ENCODE measurements around the gene CA11. TPM values are rescaled to one million over a fixed set of nuclear protein-coding genes. Genes with fewer than 3 reads are reported as not detected.

The CA11 gene
- total and polyA plus RNA-seq, 9 of the 15 experiments (the other 6 are each of a cell fraction or from before 2014, with no cell fraction given): 2.9 to 19.9 (median 8.3) TPM

DNA sequence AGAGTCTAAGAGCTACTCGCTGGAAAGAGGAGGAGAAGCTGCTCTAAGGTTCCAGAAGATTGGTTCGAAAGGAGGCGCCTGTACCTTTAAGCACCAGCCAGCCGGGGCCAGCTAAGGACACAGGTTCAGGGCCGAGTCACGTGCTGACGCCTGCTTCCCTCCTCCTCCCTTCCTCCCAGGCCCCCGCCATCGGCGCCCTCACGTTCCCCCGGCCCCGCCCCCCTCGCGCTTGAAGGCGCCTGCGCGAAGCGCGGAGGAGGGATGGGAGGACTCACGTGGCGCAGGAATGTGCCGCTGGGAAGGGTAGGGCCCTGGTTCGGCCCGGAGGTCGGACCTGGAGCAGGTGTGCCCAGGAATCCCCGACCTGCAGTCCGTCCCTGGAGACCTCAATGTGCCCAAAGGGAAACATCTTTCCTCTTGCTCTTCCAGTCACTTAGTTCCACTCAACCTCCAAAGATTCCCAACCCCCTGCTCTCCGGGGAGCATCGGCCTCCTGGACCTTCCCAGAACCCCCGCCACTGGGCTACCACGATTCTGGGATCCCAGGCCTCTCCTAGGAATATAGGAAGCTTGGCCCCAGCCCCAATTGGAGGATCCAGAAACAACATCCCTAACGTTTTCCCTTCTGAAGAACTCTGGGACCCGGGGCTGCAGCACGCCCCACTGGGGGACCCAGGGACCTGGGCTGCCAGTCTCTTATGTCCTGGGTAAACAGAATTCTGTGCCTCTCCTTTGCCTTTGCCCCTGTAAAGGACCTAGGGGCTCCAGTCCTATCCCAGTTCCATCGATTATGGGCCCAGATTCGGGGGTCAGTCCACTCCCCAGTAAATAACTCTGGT, 11.3 kb downstream of the CA11 start (continued):
- TF ChIP-seq, protein P1, sequence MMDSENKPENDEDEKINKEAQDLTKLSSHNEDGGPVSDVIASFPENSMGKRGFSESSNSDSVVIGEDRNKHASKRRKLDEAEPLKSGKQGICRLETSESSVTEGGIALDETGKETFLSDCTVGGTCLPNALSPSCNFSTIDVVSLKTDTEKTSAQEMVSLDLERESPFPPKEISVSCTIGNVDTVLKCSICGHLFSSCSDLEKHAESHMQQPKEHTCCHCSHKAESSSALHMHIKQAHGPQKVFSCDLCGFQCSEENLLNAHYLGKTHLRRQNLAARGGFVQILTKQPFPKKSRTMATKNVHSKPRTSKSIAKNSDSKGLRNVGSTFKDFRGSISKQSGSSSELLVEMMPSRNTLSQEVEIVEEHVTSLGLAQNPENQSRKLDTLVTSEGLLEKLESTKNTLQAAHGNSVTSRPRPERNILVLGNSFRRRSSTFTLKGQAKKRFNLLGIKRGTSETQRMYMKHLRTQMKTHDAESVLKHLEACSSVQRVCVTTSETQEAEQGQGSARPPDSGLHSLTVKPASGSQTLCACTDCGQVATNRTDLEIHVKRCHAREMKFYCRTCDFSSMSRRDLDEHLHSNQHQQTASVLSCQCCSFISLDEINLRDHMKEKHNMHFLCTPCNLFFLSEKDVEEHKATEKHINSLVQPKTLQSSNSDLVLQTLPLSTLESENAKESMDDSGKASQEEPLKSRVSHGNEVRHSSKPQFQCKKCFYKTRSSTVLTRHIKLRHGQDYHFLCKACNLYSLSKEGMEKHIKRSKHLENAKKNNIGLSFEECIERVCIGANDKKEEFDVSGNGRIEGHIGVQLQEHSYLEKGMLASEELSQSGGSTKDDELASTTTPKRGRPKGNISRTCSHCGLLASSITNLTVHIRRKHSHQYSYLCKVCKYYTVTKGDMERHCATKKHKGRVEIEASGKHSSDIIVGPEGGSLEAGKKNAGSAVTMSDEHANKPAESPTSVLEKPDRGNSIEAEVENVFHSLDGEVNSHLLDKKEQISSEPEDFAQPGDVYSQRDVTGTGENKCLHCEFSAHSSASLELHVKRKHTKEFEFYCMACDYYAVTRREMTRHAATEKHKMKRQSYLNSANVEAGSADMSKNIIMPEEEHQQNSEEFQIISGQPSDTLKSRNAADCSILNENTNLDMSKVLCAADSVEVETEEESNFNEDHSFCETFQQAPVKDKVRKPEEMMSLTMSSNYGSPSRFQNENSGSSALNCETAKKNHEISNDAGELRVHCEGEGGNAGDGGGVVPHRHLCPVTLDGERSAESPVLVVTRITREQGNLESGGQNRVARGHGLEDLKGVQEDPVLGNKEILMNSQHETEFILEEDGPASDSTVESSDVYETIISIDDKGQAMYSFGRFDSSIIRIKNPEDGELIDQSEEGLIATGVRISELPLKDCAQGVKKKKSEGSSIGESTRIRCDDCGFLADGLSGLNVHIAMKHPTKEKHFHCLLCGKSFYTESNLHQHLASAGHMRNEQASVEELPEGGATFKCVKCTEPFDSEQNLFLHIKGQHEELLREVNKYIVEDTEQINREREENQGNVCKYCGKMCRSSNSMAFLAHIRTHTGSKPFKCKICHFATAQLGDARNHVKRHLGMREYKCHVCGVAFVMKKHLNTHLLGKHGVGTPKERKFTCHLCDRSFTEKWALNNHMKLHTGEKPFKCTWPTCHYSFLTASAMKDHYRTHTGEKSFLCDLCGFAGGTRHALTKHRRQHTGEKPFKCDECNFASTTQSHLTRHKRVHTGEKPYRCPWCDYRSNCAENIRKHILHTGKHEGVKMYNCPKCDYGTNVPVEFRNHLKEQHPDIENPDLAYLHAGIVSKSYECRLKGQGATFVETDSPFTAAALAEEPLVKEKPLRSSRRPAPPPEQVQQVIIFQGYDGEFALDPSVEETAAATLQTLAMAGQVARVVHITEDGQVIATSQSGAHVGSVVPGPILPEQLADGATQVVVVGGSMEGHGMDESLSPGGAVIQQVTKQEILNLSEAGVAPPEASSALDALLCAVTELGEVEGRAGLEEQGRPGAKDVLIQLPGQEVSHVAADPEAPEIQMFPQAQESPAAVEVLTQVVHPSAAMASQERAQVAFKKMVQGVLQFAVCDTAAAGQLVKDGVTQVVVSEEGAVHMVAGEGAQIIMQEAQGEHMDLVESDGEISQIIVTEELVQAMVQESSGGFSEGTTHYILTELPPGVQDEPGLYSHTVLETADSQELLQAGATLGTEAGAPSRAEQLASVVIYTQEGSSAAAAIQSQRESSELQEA (IDR thresholded peaks at IDR 0.05; ENCODE audit: low read depth): no peak
- TF ChIP-seq ZNF3 (CRISPR knock-in tag; IDR thresholded peaks at IDR 0.05): no peak
- TF ChIP-seq TRIM24 (IDR thresholded peaks at IDR 0.05): 0 out of 4 replicates have a peak, but pooled peaks of 1 of the 2 experiments have one; percentile 41
- no peak for TF ChIP-seq MAFF (IDR thresholded peaks at IDR 0.05; ENCODE audit: low read length)
- peak; percentile 76 for TF ChIP-seq CXXC5 (CRISPR knock-in tag; IDR thresholded peaks at IDR 0.05)
- TF ChIP-seq ZNF41 (CRISPR knock-in tag; conservative IDR thresholded peaks at IDR 0.05): no peak; the same call in 1 of the 2 replicates
- no peak for TF ChIP-seq ILK (tag; IDR thresholded peaks at IDR 0.05; ENCODE audit: borderline replicate concordance, low read depth)
- peak; percentile 89 to 91; a peak in 3 of 4 replicates for TF ChIP-seq TEAD1 (CRISPR knock-in tag; IDR thresholded peaks at IDR 0.05)
- TF ChIP-seq STAG1 (CRISPR knock-in tag; IDR thresholded peaks at IDR 0.05; ENCODE audit: borderline replicate concordance): no peak
- TF ChIP-seq ZBED1 (IDR thresholded peaks at IDR 0.05): peak; percentile 32; the same call in 1 of the 2 replicates
- no peak for TF ChIP-seq ZNF165 (CRISPR knock-in tag; IDR thresholded peaks at IDR 0.05; ENCODE audit: borderline replicate concordance)
- TF ChIP-seq ARNT (IDR thresholded peaks at IDR 0.05): no peak
- no peak for TF ChIP-seq ZNF780A (CRISPR knock-in tag; IDR thresholded peaks at IDR 0.05)
- TF ChIP-seq POLR2G (IDR thresholded peaks at IDR 0.05; ENCODE audit: low read depth, low read length): peak; percentile 67
- no peak for TF ChIP-seq NUFIP1 (IDR thresholded peaks at IDR 0.05; ENCODE audit: partially characterized antibody)
- no peak for TF ChIP-seq RHOXF2B (CRISPR knock-in tag; conservative IDR thresholded peaks at IDR 0.05)
- no peak for TF ChIP-seq ESRRA (IDR thresholded peaks at IDR 0.05; ENCODE audit: borderline replicate concordance, low read depth)
- TF ChIP-seq PHB (CRISPR knock-in tag; IDR thresholded peaks at IDR 0.05): 0 out of 2 replicates have a peak, but pooled peaks have one; percentile 10
- no peak for TF ChIP-seq MEF2A (IDR thresholded peaks at IDR 0.05; ENCODE audit: control insufficient read depth, low read depth, low read length)
- TF ChIP-seq PML (IDR thresholded peaks at IDR 0.05; ENCODE audit: low read length): peak; percentile 16; the same call in 1 of the 2 replicates
- TF ChIP-seq ERF (CRISPR knock-in tag; IDR thresholded peaks at IDR 0.05): 0 out of 2 replicates have a peak, but pooled peaks have one; percentile 44
- TF ChIP-seq BRD4 (IDR thresholded peaks at IDR 0.05): no peak
- peak; percentile 58; the same call in 1 of the 2 replicates for TF ChIP-seq RBFOX2 (IDR thresholded peaks at IDR 0.05; ENCODE audit: low read depth, low read length)

All from K562 (cell line).